GM12878 (cell line): ENCODE measurements around the gene HRCT1.

Source experiments
- ATF3 ChIP-seq: IDR thresholded peaks from 2 replicates; pipeline ENCODE4 v1.6.1; 2011; ENCODE audit warnings: low read depth, mild to moderate bottlenecking, low read length, moderate library complexity, borderline replicate concordance; ENCODE audit errors: extremely low read depth
- E2F4 ChIP-seq: IDR thresholded peaks from 2 replicates; pipeline ENCODE4 v1.6.1; 2012; ENCODE audit warnings: low read depth, low read length, improper control_type of control experiment
- EZH2 ChIP-seq: IDR thresholded peaks from 2 replicates; pipeline ENCODE4 v1.6.1; 2012; ENCODE audit warnings: low read depth, mild to moderate bottlenecking, control low read depth, inconsistent platforms, low read length, borderline replicate concordance; ENCODE audit not compliant: control insufficient read depth
- LARP7 ChIP-seq: fragments of 450-650 bp; IDR thresholded peaks from 2 replicates; pipeline ENCODE4 v1.6.1; 2017; ENCODE audit warnings: mild to moderate bottlenecking
- NKRF ChIP-seq: fragments of 450-650 bp; conservative IDR thresholded peaks from 2 replicates; pipeline ENCODE4 v1.6.1; 2017; ENCODE audit warnings: mild to moderate bottlenecking, moderate library complexity
- RCOR1 ChIP-seq: conservative IDR thresholded peaks from 2 replicates; pipeline ENCODE4 v1.6.1; 2012; ENCODE audit warnings: low read depth, low read length, improper control_type of control experiment
- RFX5 ChIP-seq: IDR thresholded peaks from 2 replicates; pipeline ENCODE4 v1.6.1; 2011; ENCODE audit warnings: low read depth, low read length, improper control_type of control experiment
- TAF1 ChIP-seq: IDR thresholded peaks from 2 replicates; pipeline ENCODE4 v1.6.1; 2011; ENCODE audit warnings: mild to moderate bottlenecking, low read depth, low read length, borderline replicate concordance
- ZNF217 ChIP-seq: fragments of 450-650 bp; IDR thresholded peaks from 2 replicates; pipeline ENCODE4 v1.6.1; 2017; ENCODE audit warnings: antibody characterized with exemption, mild to moderate bottlenecking
- ZNF274 ChIP-seq: IDR thresholded peaks from one replicate; pipeline ENCODE4 v1.8.0; 2011; ENCODE audit not compliant: insufficient read length, insufficient read depth
- TF ChIP-seq, protein P1 (sequence below), 3 experiments: IDR thresholded peaks in 2 of 3; conservative IDR thresholded peaks in 1 of 3; 2 replicates each; pipeline ENCODE4 v1.5.1; 2011; ENCODE audit warnings: low read depth in 3 of 3, low read length in 3 of 3, mild to moderate bottlenecking in 3 of 3, control low read depth in 2 of 3, moderate library complexity in 2 of 3, inconsistent platforms in 1 of 3, mixed read lengths in 1 of 3; ENCODE audit not compliant: control insufficient read depth in 2 of 3, insufficient read depth in 1 of 3; ENCODE audit errors: extremely low read depth in 1 of 3
- TF ChIP-seq, protein P2 (sequence below): IDR thresholded peaks from 2 replicates; pipeline ENCODE4 v1.6.1; 2011; ENCODE audit warnings: borderline replicate concordance, low read depth, mild to moderate bottlenecking, moderate library complexity, low read length; ENCODE audit not compliant: insufficient read depth, poor library complexity, severe bottlenecking
- TF ChIP-seq, protein P3 (sequence below): fragments of 450-650 bp; formaldehyde crosslinking; IDR thresholded peaks from 2 replicates; pipeline ENCODE4 v1.4.0; 2022; ENCODE audit warnings: mild to moderate bottlenecking, moderate library complexity

DNA sequence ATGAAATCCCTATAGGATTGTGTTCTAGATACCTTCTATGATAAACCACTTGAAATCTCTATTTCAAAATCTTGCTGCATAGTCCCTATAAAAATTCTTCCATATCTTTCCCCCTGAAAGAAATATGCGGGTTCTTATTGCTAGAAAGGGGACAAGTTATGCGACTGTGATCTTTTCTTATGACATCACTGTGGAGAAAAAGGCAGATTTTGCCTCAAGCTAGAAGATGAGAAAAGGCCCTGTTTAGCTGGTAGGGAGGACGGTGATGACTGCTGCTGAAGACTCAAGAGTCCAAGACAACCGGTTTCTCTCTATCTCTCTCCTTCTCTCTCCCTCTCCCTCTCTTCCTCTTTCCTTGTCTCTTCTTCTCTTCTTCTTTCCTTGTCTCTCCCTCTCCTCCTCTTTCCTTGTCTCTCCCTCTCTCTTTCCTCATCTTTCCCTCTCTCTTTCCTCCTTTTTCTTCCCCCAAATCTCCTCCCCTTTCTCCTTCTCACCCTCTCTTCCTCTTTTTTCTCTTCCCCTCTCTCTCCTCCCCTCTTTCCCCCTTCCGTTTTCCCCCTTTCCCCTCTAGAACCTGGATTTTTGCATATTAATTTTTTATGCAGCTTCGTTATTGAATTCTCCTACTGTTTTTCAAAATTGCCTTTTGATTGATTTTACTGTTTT is 46.7 kb downstream of the HRCT1 start:
- TF ChIP-seq EZH2 (no peak), E2F4 (no peak), LARP7 (no peak), ZNF217 (no peak), ATF3 (no peak), NKRF (no peak), TAF1 (no peak), ZNF274 (no peak), RCOR1 (no peak), RFX5 (no peak)
- TF ChIP-seq, protein P1, sequence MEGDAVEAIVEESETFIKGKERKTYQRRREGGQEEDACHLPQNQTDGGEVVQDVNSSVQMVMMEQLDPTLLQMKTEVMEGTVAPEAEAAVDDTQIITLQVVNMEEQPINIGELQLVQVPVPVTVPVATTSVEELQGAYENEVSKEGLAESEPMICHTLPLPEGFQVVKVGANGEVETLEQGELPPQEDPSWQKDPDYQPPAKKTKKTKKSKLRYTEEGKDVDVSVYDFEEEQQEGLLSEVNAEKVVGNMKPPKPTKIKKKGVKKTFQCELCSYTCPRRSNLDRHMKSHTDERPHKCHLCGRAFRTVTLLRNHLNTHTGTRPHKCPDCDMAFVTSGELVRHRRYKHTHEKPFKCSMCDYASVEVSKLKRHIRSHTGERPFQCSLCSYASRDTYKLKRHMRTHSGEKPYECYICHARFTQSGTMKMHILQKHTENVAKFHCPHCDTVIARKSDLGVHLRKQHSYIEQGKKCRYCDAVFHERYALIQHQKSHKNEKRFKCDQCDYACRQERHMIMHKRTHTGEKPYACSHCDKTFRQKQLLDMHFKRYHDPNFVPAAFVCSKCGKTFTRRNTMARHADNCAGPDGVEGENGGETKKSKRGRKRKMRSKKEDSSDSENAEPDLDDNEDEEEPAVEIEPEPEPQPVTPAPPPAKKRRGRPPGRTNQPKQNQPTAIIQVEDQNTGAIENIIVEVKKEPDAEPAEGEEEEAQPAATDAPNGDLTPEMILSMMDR (IDR thresholded peaks at IDR 0.05 in 2 of 3, conservative IDR thresholded peaks at IDR 0.05 in 1 of 3; ENCODE audit: control insufficient read depth in 2 of 3, extremely low read depth in 1 of 3, insufficient read depth in 1 of 3, low read depth in 3 of 3, low read length in 3 of 3): no peak
- TF ChIP-seq, protein P2, sequence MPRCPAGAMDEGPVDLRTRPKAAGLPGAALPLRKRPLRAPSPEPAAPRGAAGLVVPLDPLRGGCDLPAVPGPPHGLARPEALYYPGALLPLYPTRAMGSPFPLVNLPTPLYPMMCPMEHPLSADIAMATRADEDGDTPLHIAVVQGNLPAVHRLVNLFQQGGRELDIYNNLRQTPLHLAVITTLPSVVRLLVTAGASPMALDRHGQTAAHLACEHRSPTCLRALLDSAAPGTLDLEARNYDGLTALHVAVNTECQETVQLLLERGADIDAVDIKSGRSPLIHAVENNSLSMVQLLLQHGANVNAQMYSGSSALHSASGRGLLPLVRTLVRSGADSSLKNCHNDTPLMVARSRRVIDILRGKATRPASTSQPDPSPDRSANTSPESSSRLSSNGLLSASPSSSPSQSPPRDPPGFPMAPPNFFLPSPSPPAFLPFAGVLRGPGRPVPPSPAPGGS: no peak
- TF ChIP-seq, protein P3, sequence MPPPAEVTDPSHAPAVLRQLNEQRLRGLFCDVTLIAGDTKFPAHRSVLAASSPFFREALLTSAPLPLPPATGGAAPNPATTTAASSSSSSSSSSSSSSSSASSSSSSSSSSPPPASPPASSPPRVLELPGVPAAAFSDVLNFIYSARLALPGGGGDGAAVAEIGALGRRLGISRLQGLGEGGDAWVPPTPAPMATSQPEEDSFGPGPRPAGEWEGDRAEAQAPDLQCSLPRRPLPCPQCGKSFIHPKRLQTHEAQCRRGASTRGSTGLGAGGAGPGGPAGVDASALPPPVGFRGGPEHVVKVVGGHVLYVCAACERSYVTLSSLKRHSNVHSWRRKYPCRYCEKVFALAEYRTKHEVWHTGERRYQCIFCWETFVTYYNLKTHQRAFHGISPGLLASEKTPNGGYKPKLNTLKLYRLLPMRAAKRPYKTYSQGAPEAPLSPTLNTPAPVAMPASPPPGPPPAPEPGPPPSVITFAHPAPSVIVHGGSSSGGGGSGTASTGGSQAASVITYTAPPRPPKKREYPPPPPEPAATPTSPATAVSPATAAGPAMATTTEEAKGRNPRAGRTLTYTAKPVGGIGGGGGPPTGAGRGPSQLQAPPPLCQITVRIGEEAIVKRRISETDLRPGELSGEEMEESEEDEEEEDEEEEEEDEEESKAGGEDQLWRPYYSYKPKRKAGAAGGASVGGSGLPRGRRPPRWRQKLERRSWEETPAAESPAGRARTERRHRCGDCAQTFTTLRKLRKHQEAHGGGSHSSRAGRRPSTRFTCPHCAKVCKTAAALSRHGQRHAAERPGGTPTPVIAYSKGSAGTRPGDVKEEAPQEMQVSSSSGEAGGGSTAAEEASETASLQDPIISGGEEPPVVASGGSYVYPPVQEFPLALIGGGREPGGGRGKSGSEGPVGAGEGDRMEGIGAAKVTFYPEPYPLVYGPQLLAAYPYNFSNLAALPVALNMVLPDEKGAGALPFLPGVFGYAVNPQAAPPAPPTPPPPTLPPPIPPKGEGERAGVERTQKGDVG (CRISPR knock-in tag): no peak
